IMR-90 (cell line): ENCODE results near the gene TTLL9.

Experiments
- BHLHE40 ChIP-seq: fragments of 150-350 bp; IDR thresholded peaks from 2 replicates; pipeline ENCODE4 v1.6.1; 2016; ENCODE audit warnings: mild to moderate bottlenecking, low read depth, low read length
- CEBPB ChIP-seq: IDR thresholded peaks from 2 replicates; pipeline ENCODE4 v1.6.1; 2012; ENCODE audit warnings: low read depth, low read length, improper control_type of control experiment
- CHD1 ChIP-seq: IDR thresholded peaks from 2 replicates; pipeline ENCODE4 v1.6.1; 2012; ENCODE audit warnings: low read depth, low read length, improper control_type of control experiment
- FOS ChIP-seq: fragments of 150-350 bp; IDR thresholded peaks from 2 replicates; pipeline ENCODE4 v1.6.1; 2016; ENCODE audit warnings: low read depth, low read length
- MAFK ChIP-seq: IDR thresholded peaks from 2 replicates; pipeline ENCODE4 v1.6.1; 2012; ENCODE audit warnings: low read depth, low read length, improper control_type of control experiment
- POLR2A ChIP-seq: IDR thresholded peaks from 2 replicates; pipeline ENCODE4 v1.6.1; 2012; ENCODE audit warnings: mild to moderate bottlenecking, low read depth, low read length
- RAD21 ChIP-seq: IDR thresholded peaks from 2 replicates; pipeline ENCODE4 v1.6.1; 2012; ENCODE audit warnings: low read length, improper control_type of control experiment
- RCOR1 ChIP-seq: IDR thresholded peaks from 2 replicates; pipeline ENCODE4 v1.6.1; 2012; ENCODE audit warnings: mild to moderate bottlenecking, low read length, improper control_type of control experiment; ENCODE audit not compliant: insufficient replicate concordance
- RFX5 ChIP-seq: IDR thresholded peaks from 2 replicates; pipeline ENCODE4 v1.8.0; 2012; ENCODE audit warnings: low read depth, mild to moderate bottlenecking, low read length, moderate library complexity
- SMC3 ChIP-seq: fragments of 150-350 bp; IDR thresholded peaks from 2 replicates; pipeline ENCODE4 v1.6.1; 2016; ENCODE audit warnings: low read depth, mild to moderate bottlenecking, antibody characterized with exemption, low read length, moderate library complexity
- USF2 ChIP-seq: fragments of 150-350 bp; IDR thresholded peaks from 2 replicates; pipeline ENCODE4 v1.6.1; 2017; ENCODE audit warnings: mild to moderate bottlenecking, antibody characterized with exemption, low read length, low read depth
- TF ChIP-seq, protein P1 (sequence below): conservative IDR thresholded peaks from 2 replicates; pipeline ENCODE4 v1.5.1; 2012; ENCODE audit warnings: mild to moderate bottlenecking, low read depth, low read length, improper control_type of control experiment

- TF ChIP-seq, protein P1, sequence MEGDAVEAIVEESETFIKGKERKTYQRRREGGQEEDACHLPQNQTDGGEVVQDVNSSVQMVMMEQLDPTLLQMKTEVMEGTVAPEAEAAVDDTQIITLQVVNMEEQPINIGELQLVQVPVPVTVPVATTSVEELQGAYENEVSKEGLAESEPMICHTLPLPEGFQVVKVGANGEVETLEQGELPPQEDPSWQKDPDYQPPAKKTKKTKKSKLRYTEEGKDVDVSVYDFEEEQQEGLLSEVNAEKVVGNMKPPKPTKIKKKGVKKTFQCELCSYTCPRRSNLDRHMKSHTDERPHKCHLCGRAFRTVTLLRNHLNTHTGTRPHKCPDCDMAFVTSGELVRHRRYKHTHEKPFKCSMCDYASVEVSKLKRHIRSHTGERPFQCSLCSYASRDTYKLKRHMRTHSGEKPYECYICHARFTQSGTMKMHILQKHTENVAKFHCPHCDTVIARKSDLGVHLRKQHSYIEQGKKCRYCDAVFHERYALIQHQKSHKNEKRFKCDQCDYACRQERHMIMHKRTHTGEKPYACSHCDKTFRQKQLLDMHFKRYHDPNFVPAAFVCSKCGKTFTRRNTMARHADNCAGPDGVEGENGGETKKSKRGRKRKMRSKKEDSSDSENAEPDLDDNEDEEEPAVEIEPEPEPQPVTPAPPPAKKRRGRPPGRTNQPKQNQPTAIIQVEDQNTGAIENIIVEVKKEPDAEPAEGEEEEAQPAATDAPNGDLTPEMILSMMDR, result no peak
- TF ChIP-seq CHD1 (no peak), SMC3 (no peak), RCOR1 (no peak), BHLHE40 (no peak), MAFK (no peak), RFX5 (no peak), FOS (no peak), POLR2A (no peak), CEBPB (no peak), USF2 (no peak), RAD21 (no peak)
Measured at GRCh38 chr20:31877684-31878083, 7.2 kb downstream of the TTLL9 start.
